ENCODE data around the gene NTSR1.

NTSR1 gene

GRCh38 chr20:62749851-62750445, 41.3 kb downstream of the NTSR1 start:
- H3K56ac ChIP-seq (ENCODE audit: low read length): peak overlapping the region; percentile 7
- H3K18ac ChIP-seq (ENCODE audit: low read length): no peak overlapping the region
- H3K9ac ChIP-seq (ENCODE audit: low read length): no peak overlapping the region
- peak; percentile 67 for DNase-seq
- no peak overlapping the region for H3K23ac ChIP-seq (ENCODE audit: low read length)
- H3K4me1 ChIP-seq (ENCODE audit: control insufficient read depth, low read depth, low read length): peaks cover 2% of the 10 kb centered on the region
- WGBS (ENCODE audit: extremely low coverage, insufficient coverage, low lambda C conversion rate): no CpG with 5 or more reads among the region's 27 CpGs
- H3K27ac ChIP-seq (ENCODE audit: low read depth, low read length): no peak overlapping the region
- H2BK5ac ChIP-seq (ENCODE audit: low read length): no peak overlapping the region
- no peaks in the 10 kb centered on the region for H3K79me1 ChIP-seq (ENCODE audit: low read length)
- H4K8ac ChIP-seq (ENCODE audit: low read depth, low read length): no peak overlapping the region
- no peak overlapping the region for H4K5ac ChIP-seq (ENCODE audit: low read length)
- H3K36me3 ChIP-seq (ENCODE audit: control insufficient read depth, insufficient read depth, low read length): no peaks in the 10 kb centered on the region
- H3K4ac ChIP-seq (ENCODE audit: low read depth, low read length): no peak overlapping the region
- H2BK15ac ChIP-seq (replicated peaks; ENCODE audit: low read depth): no peak overlapping the region
- no peak overlapping the region for H3K4me2 ChIP-seq (ENCODE audit: low read length)
- no peak overlapping the region for H2BK120ac ChIP-seq (ENCODE audit: low read depth, low read length)
- H3K4me3 ChIP-seq (ENCODE audit: low read length): no peak overlapping the region
- no peaks in the 10 kb centered on the region for H3K79me2 ChIP-seq (ENCODE audit: control insufficient read depth, insufficient read depth, low read length)
- no peaks in the 10 kb centered on the region for H3K27me3 ChIP-seq (ENCODE audit: insufficient read depth, low read length, poor library complexity)
- no peak overlapping the region for H2AK5ac ChIP-seq (ENCODE audit: low read length)

DNA sequence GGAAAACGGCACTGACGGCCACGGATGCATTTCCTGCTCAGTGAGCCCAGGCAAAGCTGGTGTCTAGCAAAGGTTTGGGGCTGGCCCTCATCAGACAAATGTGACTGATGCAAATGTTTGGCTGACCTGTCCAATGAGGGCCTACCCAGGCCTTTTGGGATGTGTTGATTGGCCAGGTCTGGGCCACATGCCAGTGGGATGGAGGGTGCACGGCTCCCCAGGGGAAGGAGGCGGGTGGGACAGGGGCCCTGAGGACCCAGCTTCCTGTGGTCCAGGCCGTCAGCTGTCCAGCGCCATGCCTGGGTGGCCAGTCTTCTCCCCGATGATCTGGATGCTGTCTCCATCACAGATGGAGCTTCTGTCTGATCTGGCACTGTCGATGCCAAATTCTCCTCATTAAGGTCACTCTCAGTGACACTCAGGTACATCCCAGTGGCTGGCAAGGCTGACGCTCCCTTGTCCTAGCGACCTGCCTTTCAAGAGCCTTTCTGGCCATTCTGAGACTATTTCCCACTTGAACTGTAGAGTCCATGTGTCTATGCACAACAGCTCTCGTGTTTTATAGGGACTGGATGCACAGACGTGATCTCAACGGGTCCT, 43.0 kb downstream of the NTSR1 start:
- Histone ChIP-seq H3K4me3 (ENCODE audit: low read length) (no peak overlapping the region), H3K36me3 (ENCODE audit: control insufficient read depth, insufficient read depth, low read length) (no peaks in the 10 kb centered on the region), H2BK5ac (ENCODE audit: low read length) (no peak overlapping the region), H2AK5ac (ENCODE audit: low read length) (no peak overlapping the region), H2BK120ac (ENCODE audit: low read depth, low read length) (no peak overlapping the region), H3K56ac (ENCODE audit: low read length) (peak overlapping the region; percentile 65), H3K9ac (ENCODE audit: low read length) (peak overlapping the region; percentile 19), H3K27me3 (ENCODE audit: insufficient read depth, low read length, poor library complexity) (no peaks in the 10 kb centered on the region), H3K18ac (ENCODE audit: low read length) (no peak overlapping the region), H4K8ac (ENCODE audit: low read depth, low read length) (no peak overlapping the region), H2BK15ac (replicated peaks; ENCODE audit: low read depth) (no peak overlapping the region), H3K79me1 (ENCODE audit: low read length) (no peaks in the 10 kb centered on the region), H4K5ac (ENCODE audit: low read length) (no peak overlapping the region), H3K27ac (ENCODE audit: low read depth, low read length) (no peak overlapping the region), H3K4me2 (ENCODE audit: low read length) (no peak overlapping the region), H3K23ac (ENCODE audit: low read length) (no peak overlapping the region), H3K79me2 (ENCODE audit: control insufficient read depth, insufficient read depth, low read length) (no peaks in the 10 kb centered on the region), H3K4me1 (ENCODE audit: control insufficient read depth, low read depth, low read length) (peaks cover 2% of the 10 kb centered on the region), H3K4ac (ENCODE audit: low read depth, low read length) (no peak overlapping the region)
- no peak for DNase-seq
- no CpG with 5 or more reads among the region's 14 CpGs for WGBS (ENCODE audit: extremely low coverage, insufficient coverage, low lambda C conversion rate)

GRCh38 chr20:62752181-62752670, 43.6 kb downstream of the NTSR1 start:
- H3K56ac ChIP-seq (ENCODE audit: low read length): peak overlapping the region; percentile 65
- H4K8ac ChIP-seq (ENCODE audit: low read depth, low read length): no peak overlapping the region
- H3K9ac ChIP-seq (ENCODE audit: low read length): peak overlapping the region; percentile 19
- no peak overlapping the region for H4K5ac ChIP-seq (ENCODE audit: low read length)
- H3K4me1 ChIP-seq (ENCODE audit: control insufficient read depth, low read depth, low read length): peaks cover 2% of the 10 kb centered on the region
- H3K4me2 ChIP-seq (ENCODE audit: low read length): no peak overlapping the region
- H3K27me3 ChIP-seq (ENCODE audit: insufficient read depth, low read length, poor library complexity): no peaks in the 10 kb centered on the region
- H3K79me2 ChIP-seq (ENCODE audit: control insufficient read depth, insufficient read depth, low read length): no peaks in the 10 kb centered on the region
- no peak overlapping the region for H3K18ac ChIP-seq (ENCODE audit: low read length)
- H2BK120ac ChIP-seq (ENCODE audit: low read depth, low read length): no peak overlapping the region
- no peak overlapping the region for H3K4ac ChIP-seq (ENCODE audit: low read depth, low read length)
- no peak overlapping the region for H3K4me3 ChIP-seq (ENCODE audit: low read length)
- no peak overlapping the region for H2BK15ac ChIP-seq (replicated peaks; ENCODE audit: low read depth)
- no peak for DNase-seq
- no peaks in the 10 kb centered on the region for H3K36me3 ChIP-seq (ENCODE audit: control insufficient read depth, insufficient read depth, low read length)
- H2AK5ac ChIP-seq (ENCODE audit: low read length): no peak overlapping the region
- H2BK5ac ChIP-seq (ENCODE audit: low read length): no peak overlapping the region
- no peaks in the 10 kb centered on the region for H3K79me1 ChIP-seq (ENCODE audit: low read length)
- no peak overlapping the region for H3K27ac ChIP-seq (ENCODE audit: low read depth, low read length)
- no peak overlapping the region for H3K23ac ChIP-seq (ENCODE audit: low read length)
- no CpG with 5 or more reads among the region's 22 CpGs for WGBS (ENCODE audit: extremely low coverage, insufficient coverage, low lambda C conversion rate)

GRCh38 chr20:62752671-62753501, 44.2 kb downstream of the NTSR1 start:
- Histone ChIP-seq H3K9ac (ENCODE audit: low read length) (no peak overlapping the region), H4K8ac (ENCODE audit: low read depth, low read length) (no peak overlapping the region), H3K23ac (ENCODE audit: low read length) (no peak overlapping the region), H2BK15ac (replicated peaks; ENCODE audit: low read depth) (no peak overlapping the region), H3K27me3 (ENCODE audit: insufficient read depth, low read length, poor library complexity) (no peaks in the 10 kb centered on the region), H3K4me3 (ENCODE audit: low read length) (no peak overlapping the region), H3K4me2 (ENCODE audit: low read length) (no peak overlapping the region), H3K79me1 (ENCODE audit: low read length) (no peaks in the 10 kb centered on the region), H3K36me3 (ENCODE audit: control insufficient read depth, insufficient read depth, low read length) (no peaks in the 10 kb centered on the region), H3K56ac (ENCODE audit: low read length) (peak overlapping the region; percentile 61), H2BK120ac (ENCODE audit: low read depth, low read length) (no peak overlapping the region), H3K4ac (ENCODE audit: low read depth, low read length) (no peak overlapping the region), H2AK5ac (ENCODE audit: low read length) (no peak overlapping the region), H3K18ac (ENCODE audit: low read length) (no peak overlapping the region), H2BK5ac (ENCODE audit: low read length) (no peak overlapping the region), H3K27ac (ENCODE audit: low read depth, low read length) (no peak overlapping the region), H4K5ac (ENCODE audit: low read length) (no peak overlapping the region), H3K4me1 (ENCODE audit: control insufficient read depth, low read depth, low read length) (peaks cover 2% of the 10 kb centered on the region), H3K79me2 (ENCODE audit: control insufficient read depth, insufficient read depth, low read length) (no peaks in the 10 kb centered on the region)
- no CpG with 5 or more reads among the region's 29 CpGs for WGBS (ENCODE audit: extremely low coverage, insufficient coverage, low lambda C conversion rate)
- DNase-seq: no peak

- Histone ChIP-seq H3K4me1 (ENCODE audit: control insufficient read depth, low read depth, low read length) (peaks cover 2% of the 10 kb centered on the region), H3K23ac (ENCODE audit: low read length) (no peak overlapping the region), H3K27ac (ENCODE audit: low read depth, low read length) (no peak overlapping the region), H4K5ac (ENCODE audit: low read length) (no peak overlapping the region), H3K4me3 (ENCODE audit: low read length) (no peak overlapping the region), H2AK5ac (ENCODE audit: low read length) (no peak overlapping the region), H3K4ac (ENCODE audit: low read depth, low read length) (no peak overlapping the region), H3K79me2 (ENCODE audit: control insufficient read depth, insufficient read depth, low read length) (no peaks in the 10 kb centered on the region), H4K8ac (ENCODE audit: low read depth, low read length) (no peak overlapping the region), H2BK15ac (replicated peaks; ENCODE audit: low read depth) (no peak overlapping the region), H2BK120ac (ENCODE audit: low read depth, low read length) (no peak overlapping the region), H3K36me3 (ENCODE audit: control insufficient read depth, insufficient read depth, low read length) (no peaks in the 10 kb centered on the region), H3K4me2 (ENCODE audit: low read length) (no peak overlapping the region), H2BK5ac (ENCODE audit: low read length) (no peak overlapping the region), H3K27me3 (ENCODE audit: insufficient read depth, low read length, poor library complexity) (no peaks in the 10 kb centered on the region), H3K79me1 (ENCODE audit: low read length) (no peaks in the 10 kb centered on the region), H3K56ac (ENCODE audit: low read length) (no peak overlapping the region), H3K9ac (ENCODE audit: low read length) (no peak overlapping the region), H3K18ac (ENCODE audit: low read length) (no peak overlapping the region)
- no CpG with 5 or more reads among the region's 11 CpGs for WGBS (ENCODE audit: extremely low coverage, insufficient coverage, low lambda C conversion rate)
- no peak for DNase-seq
Measured at GRCh38 chr20:62753626-62754025, 45.0 kb downstream of the NTSR1 start.
